Measurements from ENCODE around the gene CERS1. TPM values are rescaled to one million over a fixed set of nuclear protein-coding genes. Genes with fewer than 3 reads are reported as not detected.
"Not testable (repeated sequence)": the region's sequence is repeated elsewhere in the genome, so short reads cannot be mapped to it uniquely, and the experiment has no call there.

Gene CERS1
- total RNA-seq, 1 experiment from 2014 or later = 7.7 TPM

DNA sequence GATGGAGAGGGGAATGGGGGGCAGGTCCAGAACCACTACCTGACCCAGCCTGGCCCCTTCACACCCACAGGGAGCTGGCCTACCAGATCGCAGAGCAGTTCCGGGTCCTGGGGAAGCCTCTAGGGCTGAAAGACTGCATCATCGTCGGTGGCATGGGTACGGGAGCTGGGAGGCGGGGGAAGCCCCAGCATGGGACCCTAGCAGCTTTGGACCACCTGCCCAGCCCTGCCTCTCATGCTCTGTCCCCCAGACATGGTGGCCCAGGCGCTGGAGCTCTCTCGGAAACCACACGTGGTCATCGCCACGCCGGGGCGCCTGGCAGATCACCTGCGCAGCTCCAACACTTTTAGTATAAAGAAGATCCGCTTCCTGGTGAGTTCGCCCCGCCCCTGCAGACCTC is 25.6 kb upstream of the CERS1 start:
- in situ Hi-C loops (cut with HindIII; ENCODE audit: low pct_unique_long_range_greater_than_20kb, low sequenced_read_pairs) = no loop called here
- DNase-seq (ENCODE audit: low read depth) = no peak

GRCh38 chr19:18920400-18920799 is 24.4 kb upstream of the CERS1 start:
- in situ Hi-C loops (cut with HindIII; ENCODE audit: low pct_unique_long_range_greater_than_20kb, low sequenced_read_pairs) = no loop called here
- no peak for DNase-seq (ENCODE audit: low read depth)

DNA sequence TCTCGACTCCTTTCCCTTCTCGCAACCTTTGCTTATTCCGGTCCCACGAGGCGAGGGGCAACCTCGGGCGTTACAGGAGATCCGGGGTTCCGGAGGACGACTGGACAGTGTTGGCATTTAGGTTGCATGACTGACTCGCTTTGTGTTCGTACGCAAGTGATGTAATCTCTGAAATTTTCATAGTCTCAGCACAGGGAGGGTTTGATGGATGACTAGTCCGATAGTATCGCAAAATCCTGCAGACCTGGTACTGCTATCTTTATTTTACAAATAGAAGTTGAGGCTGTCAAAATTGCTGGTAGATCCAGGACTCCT is 23.9 kb upstream of the CERS1 start:
- in situ Hi-C loops (cut with HindIII; ENCODE audit: low pct_unique_long_range_greater_than_20kb, low sequenced_read_pairs) = no loop called here
- no peak for DNase-seq (ENCODE audit: low read depth)

- in situ Hi-C loops (cut with HindIII; ENCODE audit: low pct_unique_long_range_greater_than_20kb, low sequenced_read_pairs) = no loop called here
- peak; percentile 100 for DNase-seq (ENCODE audit: low read depth)
Measured at GRCh38 chr19:18919086-18919899, 23.3 kb upstream of the CERS1 start, which contains the start of the genes COPE and DDX49. Gene COPE, minus strand, starts transcription at chr19:18919387. Its CDS starts 39 bp downstream, at chr19:18919348. Gene DDX49, plus strand, starts transcription at chr19:18919715. Its CDS starts 27 bp downstream, at chr19:18919742.

DNA sequence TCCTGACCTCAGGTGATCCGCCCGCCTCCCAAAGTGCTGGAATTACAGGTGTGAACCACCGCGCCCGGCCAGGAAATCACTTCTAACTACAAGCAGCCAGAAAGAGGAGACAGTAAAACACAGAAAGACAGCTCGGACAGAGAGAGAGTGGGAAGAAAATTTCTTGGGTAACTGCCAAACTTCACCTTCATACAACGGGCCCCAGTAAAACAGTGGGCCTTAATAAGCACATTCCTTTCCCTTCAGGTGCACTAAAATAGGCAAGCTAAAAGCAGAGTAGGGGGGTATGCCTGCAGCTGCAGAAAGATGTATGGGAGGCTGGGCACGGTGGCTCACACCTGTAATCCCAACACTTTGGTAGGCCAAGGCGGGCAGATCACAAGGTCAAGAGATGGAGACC is 21.6 kb upstream of the CERS1 start:
- DNase-seq (ENCODE audit: low read depth); in situ Hi-C loops (cut with HindIII; ENCODE audit: low pct_unique_long_range_greater_than_20kb, low sequenced_read_pairs): not testable (repeated sequence)

DNA sequence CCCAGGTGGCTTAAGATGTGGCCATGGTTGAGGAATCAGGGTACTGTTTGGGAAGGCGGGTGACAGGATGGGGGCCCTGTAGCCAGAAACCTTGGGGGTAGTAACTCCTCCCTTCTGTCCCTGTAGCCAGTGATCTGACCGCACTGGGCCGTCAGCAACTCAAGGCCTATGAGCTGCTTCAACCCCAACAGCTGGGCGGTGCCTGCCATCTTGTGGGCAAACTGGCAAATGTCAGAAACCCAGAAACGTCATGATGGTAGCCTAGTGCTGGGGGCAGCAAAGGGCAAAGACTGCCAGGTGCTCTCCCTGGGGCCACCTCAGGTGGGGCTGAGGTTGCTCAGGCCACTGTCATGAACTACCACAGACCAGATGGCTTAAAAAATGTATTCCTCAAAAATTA is 19.7 kb upstream of the CERS1 start:
- no peak for DNase-seq (ENCODE audit: low read depth)
- in situ Hi-C loops (cut with HindIII; ENCODE audit: low pct_unique_long_range_greater_than_20kb, low sequenced_read_pairs) = no loop called here

DNA sequence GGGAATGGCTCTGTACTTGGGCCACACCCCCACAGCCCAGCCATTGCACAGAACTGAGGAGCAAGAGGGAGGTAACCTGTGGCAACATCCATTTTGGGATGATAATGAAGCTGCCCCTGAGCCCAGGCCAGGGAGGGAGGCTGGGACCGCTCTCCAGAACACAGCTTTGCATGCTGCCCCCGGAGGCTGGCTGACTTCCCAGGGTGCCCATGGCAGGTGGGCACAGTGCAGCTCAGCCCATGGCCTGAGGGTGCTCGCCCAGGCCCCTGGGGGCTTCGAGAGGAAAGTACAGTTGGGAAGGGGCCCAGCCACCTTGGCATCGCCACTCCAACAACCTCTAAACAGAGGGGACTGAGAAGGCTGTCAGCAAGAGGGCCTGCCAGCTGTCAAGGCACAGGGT is 17.5 kb upstream of the CERS1 start:
- DNase-seq (ENCODE audit: low read depth) = no peak
- in situ Hi-C loops (cut with HindIII; ENCODE audit: low pct_unique_long_range_greater_than_20kb, low sequenced_read_pairs) = no loop called here

GRCh38 chr19:18912933-18913332 is 17.0 kb upstream of the CERS1 start:
- in situ Hi-C loops (cut with HindIII; ENCODE audit: low pct_unique_long_range_greater_than_20kb, low sequenced_read_pairs) = no loop called here
- DNase-seq (ENCODE audit: low read depth) = no peak

GRCh38 chr19:18910801-18911436 is 15.0 kb upstream of the CERS1 start:
- in situ Hi-C loops (cut with HindIII; ENCODE audit: low pct_unique_long_range_greater_than_20kb, low sequenced_read_pairs) = no loop called here
- no peak for DNase-seq (ENCODE audit: low read depth)

DNA sequence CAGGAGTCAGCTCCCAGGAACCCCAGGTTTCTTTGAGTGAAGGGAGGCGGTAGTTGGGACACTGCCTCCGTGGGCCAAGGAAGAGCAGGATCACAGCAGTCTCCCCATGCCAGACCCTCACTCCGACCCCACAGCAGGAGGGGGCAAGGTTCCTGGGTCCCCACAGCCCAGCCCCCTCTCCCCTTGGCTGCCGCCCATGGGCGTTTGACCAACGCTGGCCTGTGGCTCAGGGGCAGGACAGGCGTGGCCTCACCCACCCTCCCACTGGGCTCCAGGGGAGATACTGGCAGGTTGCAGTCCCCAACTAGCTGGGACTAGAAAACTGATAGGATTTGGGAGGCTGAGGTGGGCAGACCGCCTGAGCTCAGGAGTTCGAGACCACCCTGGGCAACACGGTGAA is 14.1 kb upstream of the CERS1 start:
- DNase-seq (ENCODE audit: low read depth) = no peak
- in situ Hi-C loops (cut with HindIII; ENCODE audit: low pct_unique_long_range_greater_than_20kb, low sequenced_read_pairs) = no loop called here

GRCh38 chr19:18908917-18909619 is 13.1 kb upstream of the CERS1 start:
- DNase-seq (ENCODE audit: low read depth) = no peak
- in situ Hi-C loops (cut with HindIII; ENCODE audit: low pct_unique_long_range_greater_than_20kb, low sequenced_read_pairs) = no loop called here

GRCh38 chr19:18906605-18907519 is 10.9 kb upstream of the CERS1 start:
- no peak for DNase-seq (ENCODE audit: low read depth)

DNA sequence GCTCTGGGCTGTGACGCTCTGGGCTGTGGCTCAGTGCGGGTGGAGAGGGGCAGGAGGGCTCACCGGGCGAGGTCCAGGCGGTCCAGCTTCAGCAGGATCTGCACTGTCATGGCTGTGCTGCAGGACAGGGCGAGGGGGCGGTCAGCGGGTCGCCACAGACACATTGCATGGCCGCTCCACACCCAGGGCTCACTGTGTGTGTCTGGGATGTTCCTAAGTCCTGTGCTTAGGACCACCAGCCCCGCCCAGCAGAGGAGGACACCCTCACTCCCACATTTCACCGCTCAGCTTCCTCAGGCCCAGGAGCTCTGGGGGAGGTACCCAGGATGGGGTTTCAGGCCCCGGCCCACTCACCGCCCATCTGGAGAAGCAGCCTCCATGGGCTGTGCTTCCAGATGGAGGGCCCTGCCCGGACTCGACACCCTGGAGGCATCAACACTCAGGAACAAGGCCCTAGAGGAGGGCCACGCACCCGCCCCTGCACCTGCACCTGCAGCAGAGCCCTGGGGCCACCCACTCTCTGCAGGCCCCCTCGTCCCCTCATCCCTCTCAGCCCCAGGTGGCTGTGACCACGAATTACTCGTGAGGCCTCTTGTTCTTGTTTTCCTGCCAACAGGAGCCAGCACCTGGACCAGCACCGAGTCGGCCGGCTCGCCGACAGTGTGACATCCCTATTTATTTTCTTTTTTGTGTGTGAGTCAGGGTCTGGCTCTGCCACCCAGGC is 9.7 kb upstream of the CERS1 start:
- in situ Hi-C loops (cut with HindIII; ENCODE audit: low pct_unique_long_range_greater_than_20kb, low sequenced_read_pairs) = no loop called here
- DNase-seq (ENCODE audit: low read depth) = no peak

More at GRCh38 chr19:18906605-18907519, 10.9 kb upstream of the CERS1 start:
- in situ Hi-C loops (cut with HindIII; ENCODE audit: low pct_unique_long_range_greater_than_20kb, low sequenced_read_pairs) = no loop called here

DNA sequence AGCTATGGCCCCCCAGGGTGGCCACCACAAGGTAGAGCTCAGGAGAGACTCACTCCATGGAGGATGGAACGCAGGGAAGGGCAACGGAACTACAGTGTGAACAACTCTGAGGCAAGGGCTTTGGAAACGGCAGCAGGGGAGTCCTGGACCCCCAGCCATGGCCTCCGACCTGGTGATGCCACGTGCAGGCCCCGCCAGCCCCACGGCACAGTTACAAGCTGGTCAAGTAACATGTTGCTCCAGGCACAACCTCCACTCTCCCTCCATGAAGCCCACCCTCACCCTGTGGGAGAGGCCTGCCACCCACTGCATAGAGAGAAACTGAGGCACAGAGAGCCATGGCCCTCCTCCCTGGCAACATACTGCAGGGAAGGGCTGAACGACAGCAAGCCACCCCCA is 9.1 kb upstream of the CERS1 start:
- in situ Hi-C loops (cut with HindIII; ENCODE audit: low pct_unique_long_range_greater_than_20kb, low sequenced_read_pairs) = no loop called here
- no peak for DNase-seq (ENCODE audit: low read depth)

DNA sequence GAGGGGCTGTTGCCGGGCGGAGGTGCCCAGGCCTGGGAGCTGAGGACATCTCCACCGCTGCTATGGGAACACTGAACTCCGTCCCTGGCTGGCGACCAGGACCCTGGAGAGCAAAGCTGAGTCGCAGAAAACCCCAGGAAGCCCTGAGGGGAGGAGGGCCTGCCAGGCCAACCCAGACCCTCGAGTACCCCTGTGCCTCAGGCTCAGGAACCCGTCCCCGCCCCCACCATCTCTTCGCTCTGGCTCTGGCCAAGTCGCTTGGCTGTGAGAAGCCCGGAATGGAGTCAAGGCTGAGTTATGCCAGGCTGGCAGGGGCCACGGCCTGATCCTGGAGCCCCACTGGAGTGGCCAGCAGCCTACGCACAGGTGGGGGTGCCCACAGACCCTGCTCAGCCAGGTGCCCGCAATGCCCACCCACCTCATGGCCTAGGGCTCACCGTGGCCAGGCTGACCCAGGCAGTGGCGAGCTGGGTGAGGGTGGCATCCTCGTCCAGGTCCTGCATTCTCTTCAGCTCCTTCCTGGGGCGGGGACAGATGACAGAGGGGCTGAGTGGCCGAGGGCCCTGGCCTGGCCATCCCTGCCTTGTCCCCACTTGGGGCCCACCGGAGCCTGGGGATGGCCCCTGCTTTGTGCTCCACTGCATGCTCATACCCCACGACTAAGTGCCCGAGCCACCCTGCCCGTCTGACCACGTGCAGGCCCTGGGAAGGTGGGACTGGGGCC is 8.5 kb upstream of the CERS1 start:
- in situ Hi-C loops (cut with HindIII; ENCODE audit: low pct_unique_long_range_greater_than_20kb, low sequenced_read_pairs) = no loop called here

DNA sequence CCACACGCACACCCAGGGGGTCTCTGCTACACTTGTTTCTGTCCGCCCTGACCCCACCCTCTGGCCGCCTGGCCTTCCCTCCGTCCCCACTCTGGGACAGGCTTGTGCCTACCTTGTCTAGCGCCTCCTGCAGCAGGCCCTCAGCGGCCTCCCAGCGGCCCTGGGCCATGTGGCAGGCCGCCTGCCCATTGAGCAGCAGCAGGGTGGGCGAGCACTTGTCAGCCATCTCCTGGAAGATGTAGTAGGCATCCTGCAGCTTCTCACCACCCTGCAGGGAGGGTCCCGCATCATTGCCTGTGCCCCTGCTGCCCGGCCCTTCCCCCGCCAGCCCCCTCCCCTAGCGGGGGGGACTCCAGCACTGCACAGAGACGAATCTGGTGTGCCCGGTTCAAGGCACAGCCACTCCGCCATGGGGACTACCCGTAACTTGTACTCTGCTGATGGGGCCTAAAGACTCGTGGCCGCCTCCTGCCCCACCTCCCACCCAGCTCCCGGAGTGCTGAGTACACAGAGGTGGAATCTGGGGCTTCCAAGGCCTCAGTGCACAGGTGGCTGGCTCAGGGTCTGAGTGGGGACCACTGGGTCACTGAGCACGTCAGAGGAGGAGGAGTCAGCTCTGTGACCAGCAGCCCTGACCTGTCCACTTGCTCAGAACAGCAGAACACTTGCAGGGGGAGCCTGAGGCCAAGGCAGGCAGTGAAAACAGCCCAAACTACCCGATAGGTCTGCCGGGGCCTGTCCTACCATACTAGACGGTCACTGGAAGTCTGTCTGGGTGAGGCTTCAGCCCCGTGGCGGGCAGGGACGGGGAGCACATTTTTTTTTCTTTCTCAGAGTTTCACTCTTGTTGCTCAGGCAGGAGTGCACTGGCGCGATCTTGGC is 7.4 kb upstream of the CERS1 start:
- no peak for DNase-seq (ENCODE audit: low read depth)
- in situ Hi-C loops (cut with HindIII; ENCODE audit: low pct_unique_long_range_greater_than_20kb, low sequenced_read_pairs) = no loop called here

More for the DNA sequence above, 8.5 kb upstream of the CERS1 start:
- no peak for DNase-seq (ENCODE audit: low read depth)
